Adrenal gland (tissue), 5 donors: ENCODE data around the gene ENO4.

ENCODE experiments used
- POLR2A ChIP-seq, 2 donors: fragments of 450-650 bp; IDR thresholded peaks; one replicate each; pipeline ENCODE4 v1.6.1; 2017; ENCODE audit warnings: antibody characterized with exemption in 2 of 2, mild to moderate bottlenecking in 2 of 2, moderate library complexity in 1 of 2
- TF ChIP-seq, protein P1 (sequence below), 6 experiments: fragments of 450-650 bp in 4 of 6; fragments of 200-600 bp in 2 of 6; sonication (generic) in 1 of 6; IDR thresholded peaks; 1 replicate in 5 of 6; 2 replicates in 1 of 6; pipeline versions ENCODE4 v1.5.1 to v1.8.0; 2016 to 2021; ENCODE audit warnings: antibody characterized with exemption in 6 of 6, mild to moderate bottlenecking in 2 of 6, moderate library complexity in 1 of 6
- donor health status: DM: no; HTN: no; CAD: no.

DNA sequence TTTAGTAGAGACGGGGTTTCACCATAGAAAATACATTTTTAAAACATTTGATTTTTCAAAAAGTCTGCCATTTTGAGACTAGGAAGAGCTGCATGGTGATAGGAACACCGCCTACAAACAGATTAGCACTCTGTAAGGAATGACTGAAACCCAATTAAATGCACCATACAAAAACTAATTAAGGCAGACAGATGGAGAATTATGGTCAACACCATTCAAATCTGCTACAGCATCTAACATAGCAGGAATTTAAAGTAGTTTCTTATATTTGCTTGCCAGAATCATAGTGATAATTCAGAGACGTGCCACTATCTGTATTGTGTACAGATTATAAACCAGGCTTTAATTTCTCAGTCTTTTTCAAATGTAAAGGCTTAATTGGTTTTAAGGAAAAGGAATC, 68.2 kb downstream of the ENO4 start:
- TF ChIP-seq, protein P1, sequence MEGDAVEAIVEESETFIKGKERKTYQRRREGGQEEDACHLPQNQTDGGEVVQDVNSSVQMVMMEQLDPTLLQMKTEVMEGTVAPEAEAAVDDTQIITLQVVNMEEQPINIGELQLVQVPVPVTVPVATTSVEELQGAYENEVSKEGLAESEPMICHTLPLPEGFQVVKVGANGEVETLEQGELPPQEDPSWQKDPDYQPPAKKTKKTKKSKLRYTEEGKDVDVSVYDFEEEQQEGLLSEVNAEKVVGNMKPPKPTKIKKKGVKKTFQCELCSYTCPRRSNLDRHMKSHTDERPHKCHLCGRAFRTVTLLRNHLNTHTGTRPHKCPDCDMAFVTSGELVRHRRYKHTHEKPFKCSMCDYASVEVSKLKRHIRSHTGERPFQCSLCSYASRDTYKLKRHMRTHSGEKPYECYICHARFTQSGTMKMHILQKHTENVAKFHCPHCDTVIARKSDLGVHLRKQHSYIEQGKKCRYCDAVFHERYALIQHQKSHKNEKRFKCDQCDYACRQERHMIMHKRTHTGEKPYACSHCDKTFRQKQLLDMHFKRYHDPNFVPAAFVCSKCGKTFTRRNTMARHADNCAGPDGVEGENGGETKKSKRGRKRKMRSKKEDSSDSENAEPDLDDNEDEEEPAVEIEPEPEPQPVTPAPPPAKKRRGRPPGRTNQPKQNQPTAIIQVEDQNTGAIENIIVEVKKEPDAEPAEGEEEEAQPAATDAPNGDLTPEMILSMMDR (IDR thresholded peaks at IDR 0.05) = no peak
- no peak for TF ChIP-seq POLR2A (IDR thresholded peaks at IDR 0.05)
